ENCODE data around the gene ST3GAL4. TPM values are rescaled to one million over a fixed set of nuclear protein-coding genes. Genes with fewer than 3 reads are reported as not detected.

ST3GAL4 gene
- total and polyA plus RNA-seq, 4 donors, result 23.6 to 38.3 (median 31.7) TPM

DNA sequence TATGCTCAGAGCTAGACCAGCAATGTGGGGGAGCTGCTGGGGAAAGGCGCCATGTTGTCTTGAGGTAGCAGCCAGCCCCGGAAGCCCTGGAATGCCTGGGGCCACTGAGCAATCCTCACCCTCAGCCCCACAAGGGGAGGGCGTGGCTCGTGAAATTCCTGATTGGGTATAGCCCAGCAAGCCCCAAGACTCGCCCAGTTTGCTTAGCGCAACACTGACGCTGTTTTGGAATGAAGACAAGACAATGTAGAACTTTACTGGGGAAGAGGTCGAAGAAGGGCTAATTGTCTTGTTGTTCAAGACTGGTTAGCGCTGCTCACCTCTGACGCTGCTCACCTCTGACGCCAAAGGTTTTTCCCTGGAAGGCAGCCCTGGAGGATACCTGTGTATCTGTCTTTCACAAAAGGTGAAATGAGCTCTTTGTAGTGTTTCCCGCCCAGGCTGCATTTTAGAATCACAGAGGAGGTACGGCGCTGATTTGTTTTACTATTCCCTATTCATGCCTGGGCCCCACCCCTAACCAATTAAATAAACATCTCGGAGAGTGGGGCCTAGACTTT lies 47.6 kb downstream of the ST3GAL4 start:
- no peak for DNase-seq
- H3K27ac ChIP-seq (ENCODE audit: low read depth in 1 of 2, low read length in 1 of 2), result peak overlapping the region in 1 of 2 donors; percentile 20
- no peak for ATAC-seq (ENCODE audit: insufficient read depth, low FRiP score)
- no peak overlapping the region for H3K9ac ChIP-seq (ENCODE audit: insufficient read depth in 1 of 2, low read length in 2 of 2)
- no peak for TF ChIP-seq CTCF (IDR thresholded peaks at IDR 0.05; ENCODE audit: control extremely low read depth, extremely low read depth)
- no peak overlapping the region for H3K4me3 ChIP-seq
- no peaks in the 10 kb centered on the region for H3K27me3 ChIP-seq (ENCODE audit: control insufficient read depth in 3 of 3, insufficient read depth in 3 of 3, low read length in 2 of 3)
- WGBS, 2 donors, result 87 to 93% methylated on average over 15 of the region's 15 CpGs
- H3K9me3 ChIP-seq (ENCODE audit: control insufficient read depth in 4 of 4, insufficient read depth in 3 of 4, low read length in 3 of 4), result peaks cover 0 to 2% (median 0%) of the 10 kb centered on the region in 4 donors
- peaks cover 0 to 19% (median 0%) of the 10 kb centered on the region in 5 donors for H3K4me1 ChIP-seq (ENCODE audit: control insufficient read depth in 5 of 5, insufficient read depth in 5 of 5, low read length in 5 of 5)
- H3K36me3 ChIP-seq (ENCODE audit: control insufficient read depth in 4 of 4, insufficient read depth in 4 of 4, low read length in 4 of 4), result peaks cover 0 to 13% (median 5%) of the 10 kb centered on the region in 4 donors

- H3K9ac ChIP-seq (ENCODE audit: insufficient read depth in 1 of 2, low read length in 2 of 2), result no peak overlapping the region
- TF ChIP-seq CTCF (IDR thresholded peaks at IDR 0.05; ENCODE audit: control extremely low read depth, extremely low read depth), result no peak
- no peak overlapping the region for H3K4me3 ChIP-seq
- ATAC-seq (ENCODE audit: insufficient read depth, low FRiP score) (no peak), DNase-seq (no peak)
- no peaks in the 10 kb centered on the region for H3K27me3 ChIP-seq (ENCODE audit: control insufficient read depth in 3 of 3, insufficient read depth in 3 of 3, low read length in 2 of 3)
- peaks cover 0 to 2% (median 0%) of the 10 kb centered on the region in 4 donors for H3K9me3 ChIP-seq (ENCODE audit: control insufficient read depth in 4 of 4, insufficient read depth in 3 of 4, low read length in 3 of 4)
- WGBS, 2 donors, result 87 to 89% methylated on average over 8 of the region's 8 CpGs
- peaks cover 0 to 19% (median 6%) of the 10 kb centered on the region in 4 donors for H3K36me3 ChIP-seq (ENCODE audit: control insufficient read depth in 4 of 4, insufficient read depth in 4 of 4, low read length in 4 of 4)
- peaks cover 0 to 18% (median 0%) of the 10 kb centered on the region in 5 donors for H3K4me1 ChIP-seq (ENCODE audit: control insufficient read depth in 5 of 5, insufficient read depth in 5 of 5, low read length in 5 of 5)
- no peak overlapping the region for H3K27ac ChIP-seq (ENCODE audit: low read depth in 1 of 2, low read length in 1 of 2)
Observed at GRCh38 chr11:126403658-126404057, 48.2 kb downstream of the ST3GAL4 start.

- peaks cover 0 to 19% (median 7%) of the 10 kb centered on the region in 4 donors for H3K36me3 ChIP-seq (ENCODE audit: control insufficient read depth in 4 of 4, insufficient read depth in 4 of 4, low read length in 4 of 4)
- H3K4me3 ChIP-seq, result no peak overlapping the region
- 88 to 91% methylated on average over 5 of the region's 5 CpGs for WGBS, 2 donors
- no peak for ATAC-seq (ENCODE audit: insufficient read depth, low FRiP score)
- peaks cover 0 to 18% (median 0%) of the 10 kb centered on the region in 5 donors for H3K4me1 ChIP-seq (ENCODE audit: control insufficient read depth in 5 of 5, insufficient read depth in 5 of 5, low read length in 5 of 5)
- no peak for DNase-seq
- H3K9ac ChIP-seq (ENCODE audit: insufficient read depth in 1 of 2, low read length in 2 of 2), result no peak overlapping the region
- peak overlapping the region in 1 of 2 donors; percentile 4 for H3K27ac ChIP-seq (ENCODE audit: low read depth in 1 of 2, low read length in 1 of 2)
- H3K9me3 ChIP-seq (ENCODE audit: control insufficient read depth in 4 of 4, insufficient read depth in 3 of 4, low read length in 3 of 4), result peaks cover 0 to 2% (median 0%) of the 10 kb centered on the region in 4 donors
- TF ChIP-seq CTCF (IDR thresholded peaks at IDR 0.05; ENCODE audit: control extremely low read depth, extremely low read depth), result no peak
- H3K27me3 ChIP-seq (ENCODE audit: control insufficient read depth in 3 of 3, insufficient read depth in 3 of 3, low read length in 2 of 3), result no peaks in the 10 kb centered on the region
Observed at GRCh38 chr11:126404367-126404766, 48.9 kb downstream of the ST3GAL4 start.

Measured in lung (tissue), 12 donors.